ENCODE data around the gene EN1.

The EN1 gene

GRCh38 chr2:118842661-118843482 lies 4.6 kb downstream of the EN1 start:
- no peak for DNase-seq

- no peak for DNase-seq
Measured at GRCh38 chr2:118841828-118842461, 5.5 kb downstream of the EN1 start.

- no peak for DNase-seq
Measured at GRCh38 chr2:118841450-118841827, 6.0 kb downstream of the EN1 start.

- DNase-seq: no peak
Measured at GRCh38 chr2:118838741-118839455, 8.6 kb downstream of the EN1 start.

- no peak for DNase-seq
Measured at GRCh38 chr2:118837621-118838020, 9.8 kb downstream of the EN1 start.

GRCh38 chr2:118837067-118837466 lies 10.4 kb downstream of the EN1 start:
- no peak for DNase-seq

GRCh38 chr2:118836411-118836930 lies 11.0 kb downstream of the EN1 start:
- DNase-seq: no peak

- no peak for DNase-seq
Measured at GRCh38 chr2:118835746-118836410, 11.6 kb downstream of the EN1 start.

- no peak for DNase-seq
Measured at GRCh38 chr2:118834901-118835745, 12.3 kb downstream of the EN1 start.

- no peak for DNase-seq
Measured at GRCh38 chr2:118834440-118834810, 13.0 kb downstream of the EN1 start.

GRCh38 chr2:118833716-118834439 lies 13.6 kb downstream of the EN1 start:
- DNase-seq: no peak

GRCh38 chr2:118832791-118833715 lies 14.4 kb downstream of the EN1 start:
- no peak for DNase-seq

GRCh38 chr2:118832071-118832790 lies 15.2 kb downstream of the EN1 start:
- no peak for DNase-seq

- no peak for DNase-seq
Measured at GRCh38 chr2:118830881-118831280, 16.6 kb downstream of the EN1 start.

GRCh38 chr2:118830118-118830517 lies 17.3 kb downstream of the EN1 start:
- DNase-seq: no peak

- no peak for DNase-seq
Measured at GRCh38 chr2:118826093-118826492, 21.4 kb downstream of the EN1 start.

- no peak for DNase-seq
Measured at GRCh38 chr2:118823633-118824032, 23.8 kb downstream of the EN1 start.

- DNase-seq: no peak
Measured at GRCh38 chr2:118822572-118822971, 24.9 kb downstream of the EN1 start.

- no peak for DNase-seq
Measured at GRCh38 chr2:118822015-118822414, 25.4 kb downstream of the EN1 start.

- no peak for DNase-seq
Measured at GRCh38 chr2:118817469-118817868, 30.0 kb downstream of the EN1 start.
